ENCODE data around the gene CXCL14.

CXCL14 gene

DNA sequence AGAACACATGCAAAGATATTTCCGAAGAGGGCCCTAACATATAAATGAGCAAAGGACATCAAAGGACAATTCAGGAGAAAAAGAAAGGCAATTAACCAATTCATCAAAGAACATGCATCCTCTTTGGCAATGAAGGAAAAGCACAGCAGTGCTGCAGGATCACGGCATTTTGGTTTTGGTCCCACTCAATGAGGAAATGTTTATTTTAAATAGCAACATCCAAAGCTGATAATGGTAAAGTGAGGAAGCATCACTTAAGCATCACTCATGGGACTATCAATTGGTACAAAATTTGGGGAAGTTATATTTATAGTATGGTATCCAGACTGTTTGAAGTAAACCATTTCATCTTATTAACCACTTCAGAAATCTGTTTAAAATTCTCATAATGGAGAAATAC, 5.5 kb upstream of the CXCL14 start:
- WGBS, 2 experiments = 78 to 100% methylated on average over 1 to 2 of the region's 2 CpGs
- peaks cover 12% of the 10 kb centered on the region for H3K4me1 ChIP-seq (ENCODE audit: control insufficient read depth, insufficient read depth, low read length)

DNA sequence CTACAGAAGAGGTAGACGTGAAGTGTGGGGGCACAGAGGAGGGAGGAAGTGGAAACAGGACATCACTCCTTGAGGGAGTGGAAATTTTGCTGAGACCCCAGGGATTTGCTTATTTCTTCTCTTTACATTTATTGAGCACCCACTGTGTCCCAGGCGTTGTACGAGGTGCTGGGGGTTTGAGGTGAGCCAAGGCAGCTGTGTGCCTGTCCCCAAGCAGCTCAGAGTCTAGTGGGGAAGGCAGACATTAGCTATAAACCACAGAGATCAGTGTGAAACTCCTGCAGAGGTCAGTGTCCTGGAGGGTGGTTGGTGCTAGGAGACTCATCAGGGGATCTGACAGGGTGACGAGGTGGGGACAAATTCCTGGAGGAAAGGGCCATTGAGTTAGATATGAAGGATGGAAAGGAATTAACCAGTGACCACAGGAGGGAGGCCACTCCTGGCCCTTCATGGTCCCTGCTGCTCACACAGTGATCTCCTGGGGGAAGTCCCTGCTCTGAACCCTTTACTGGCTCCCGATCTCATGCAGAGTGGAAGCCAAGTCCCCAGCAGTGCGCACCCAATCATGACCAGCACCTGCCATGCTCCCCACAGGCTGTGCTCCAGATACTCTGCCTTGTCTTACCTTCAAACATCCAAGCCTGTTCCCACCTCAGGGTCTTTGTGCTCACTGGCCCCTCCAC, 3.4 kb upstream of the CXCL14 start:
- Histone ChIP-seq H3K9me3 (ENCODE audit: control insufficient read depth, low read length) (no peaks in the 10 kb centered on the region), H3K36me3 (ENCODE audit: control insufficient read depth, insufficient read depth, low read length) (no peaks in the 10 kb centered on the region), H3K27ac (ENCODE audit: insufficient read depth, low read depth, low read length, poor library complexity, severe bottlenecking) (no peak overlapping the region), H3K27me3 (ENCODE audit: control insufficient read depth, insufficient read depth, low read length, poor library complexity, severe bottlenecking) (peaks cover 40% of the 10 kb centered on the region), H3K4me1 (ENCODE audit: control insufficient read depth, insufficient read depth, low read length) (peaks cover 24% of the 10 kb centered on the region), H3K4me3 (ENCODE audit: insufficient read depth, low read depth, low read length) (no peak overlapping the region)
- 83 to 87% methylated on average over 6 of the region's 6 CpGs for WGBS, 2 experiments

More for the DNA sequence above, 5.5 kb upstream of the CXCL14 start:
- Histone ChIP-seq H3K4me3 (ENCODE audit: insufficient read depth, low read depth, low read length) (no peak overlapping the region), H3K27ac (ENCODE audit: insufficient read depth, low read depth, low read length, poor library complexity, severe bottlenecking) (no peak overlapping the region), H3K36me3 (ENCODE audit: control insufficient read depth, insufficient read depth, low read length) (no peaks in the 10 kb centered on the region), H3K9me3 (ENCODE audit: control insufficient read depth, low read length) (no peaks in the 10 kb centered on the region), H3K27me3 (ENCODE audit: control insufficient read depth, insufficient read depth, low read length, poor library complexity, severe bottlenecking) (peaks cover 20% of the 10 kb centered on the region)

DNA sequence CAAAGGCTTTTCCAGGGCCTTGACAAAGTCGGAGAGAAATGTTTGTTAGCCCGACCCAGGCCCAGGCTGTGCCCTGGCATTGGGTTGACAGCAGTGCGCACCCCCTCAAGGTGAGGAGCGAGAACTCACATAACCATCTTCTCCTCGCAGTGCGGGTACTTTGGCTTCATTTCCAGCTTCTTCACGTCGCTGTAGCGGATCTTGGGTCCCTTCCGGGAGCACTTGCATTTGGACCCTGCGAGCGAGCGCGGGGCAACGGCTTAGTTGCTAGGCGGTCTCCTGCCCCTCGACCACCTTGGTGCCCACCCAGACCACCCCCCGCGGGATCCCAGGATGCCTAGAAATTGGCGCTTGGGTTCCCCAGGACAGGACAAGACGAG, 496 bp downstream of the CXCL14 start:
- WGBS, 2 experiments = 4% methylated on average over 21 of the region's 21 CpGs
- Histone ChIP-seq H3K36me3 (ENCODE audit: control insufficient read depth, insufficient read depth, low read length) (no peaks in the 10 kb centered on the region), H3K4me1 (ENCODE audit: control insufficient read depth, insufficient read depth, low read length) (peaks cover 33% of the 10 kb centered on the region), H3K4me3 (ENCODE audit: insufficient read depth, low read depth, low read length) (peak overlapping the region; percentile 41), H3K27ac (ENCODE audit: insufficient read depth, low read depth, low read length, poor library complexity, severe bottlenecking) (no peak overlapping the region), H3K9me3 (ENCODE audit: control insufficient read depth, low read length) (no peaks in the 10 kb centered on the region), H3K27me3 (ENCODE audit: control insufficient read depth, insufficient read depth, low read length, poor library complexity, severe bottlenecking) (peaks cover 48% of the 10 kb centered on the region)

DNA sequence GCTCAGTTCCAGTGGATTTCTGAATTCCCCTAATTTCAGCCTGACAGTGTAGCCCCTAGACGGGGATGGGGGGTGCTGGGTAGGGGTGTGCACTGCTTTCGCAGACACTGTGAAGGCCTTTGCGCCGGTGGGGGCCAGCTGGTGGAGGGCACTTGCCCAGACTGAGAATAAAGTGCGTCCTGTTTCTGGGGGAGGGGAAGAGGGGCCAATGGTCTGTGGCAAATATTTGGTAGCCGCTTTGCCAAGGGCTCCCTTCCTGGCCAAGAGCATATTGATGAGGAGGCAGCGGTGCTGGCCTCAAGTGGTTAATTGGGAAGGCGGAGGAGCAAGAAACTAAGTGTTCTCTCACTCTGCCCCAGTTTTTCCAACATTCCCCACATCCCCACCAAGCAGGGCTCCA, 1.4 kb downstream of the CXCL14 start:
- Histone ChIP-seq H3K36me3 (ENCODE audit: control insufficient read depth, insufficient read depth, low read length) (no peaks in the 10 kb centered on the region), H3K4me3 (ENCODE audit: insufficient read depth, low read depth, low read length) (no peak overlapping the region), H3K9me3 (ENCODE audit: control insufficient read depth, low read length) (no peaks in the 10 kb centered on the region), H3K27ac (ENCODE audit: insufficient read depth, low read depth, low read length, poor library complexity, severe bottlenecking) (no peak overlapping the region), H3K4me1 (ENCODE audit: control insufficient read depth, insufficient read depth, low read length) (peaks cover 33% of the 10 kb centered on the region), H3K27me3 (ENCODE audit: control insufficient read depth, insufficient read depth, low read length, poor library complexity, severe bottlenecking) (peaks cover 48% of the 10 kb centered on the region)
- 43 to 47% methylated on average over 8 of the region's 8 CpGs for WGBS, 2 experiments

DNA sequence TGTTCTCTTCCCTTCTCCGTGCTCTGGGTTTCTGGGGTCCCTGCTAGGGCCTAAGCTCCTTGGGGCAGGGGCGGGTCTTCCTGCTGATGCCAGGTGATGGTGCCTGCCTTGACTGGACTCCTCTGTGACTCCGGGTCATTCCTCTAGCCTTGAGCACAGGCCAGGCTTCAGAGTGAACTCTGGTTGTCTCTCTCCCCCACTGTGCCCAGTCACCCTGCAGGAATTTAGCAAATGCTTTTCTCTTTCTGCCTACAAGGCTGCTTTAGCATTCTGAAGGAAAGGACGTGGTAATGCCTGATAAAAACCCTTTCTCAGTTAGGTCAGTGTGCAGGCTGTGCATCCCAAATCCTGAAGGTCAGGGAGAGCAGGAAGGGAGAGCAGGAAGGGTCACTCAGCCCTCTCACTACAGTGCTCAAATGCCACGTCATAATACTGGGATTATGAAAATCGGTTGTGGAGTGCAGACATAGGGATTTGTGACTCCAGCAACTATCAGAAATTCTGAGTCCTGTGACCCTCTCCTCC, 2.7 kb downstream of the CXCL14 start:
- H3K27ac ChIP-seq (ENCODE audit: insufficient read depth, low read depth, low read length, poor library complexity, severe bottlenecking) = no peak overlapping the region
- 53 to 59% methylated on average over 6 of the region's 6 CpGs for WGBS, 2 experiments
- no peaks in the 10 kb centered on the region for H3K9me3 ChIP-seq (ENCODE audit: control insufficient read depth, low read length)
- peaks cover 40% of the 10 kb centered on the region for H3K27me3 ChIP-seq (ENCODE audit: control insufficient read depth, insufficient read depth, low read length, poor library complexity, severe bottlenecking)
- H3K36me3 ChIP-seq (ENCODE audit: control insufficient read depth, insufficient read depth, low read length) = no peaks in the 10 kb centered on the region
- H3K4me1 ChIP-seq (ENCODE audit: control insufficient read depth, insufficient read depth, low read length) = peaks cover 33% of the 10 kb centered on the region
- H3K4me3 ChIP-seq (ENCODE audit: insufficient read depth, low read depth, low read length) = no peak overlapping the region

DNA sequence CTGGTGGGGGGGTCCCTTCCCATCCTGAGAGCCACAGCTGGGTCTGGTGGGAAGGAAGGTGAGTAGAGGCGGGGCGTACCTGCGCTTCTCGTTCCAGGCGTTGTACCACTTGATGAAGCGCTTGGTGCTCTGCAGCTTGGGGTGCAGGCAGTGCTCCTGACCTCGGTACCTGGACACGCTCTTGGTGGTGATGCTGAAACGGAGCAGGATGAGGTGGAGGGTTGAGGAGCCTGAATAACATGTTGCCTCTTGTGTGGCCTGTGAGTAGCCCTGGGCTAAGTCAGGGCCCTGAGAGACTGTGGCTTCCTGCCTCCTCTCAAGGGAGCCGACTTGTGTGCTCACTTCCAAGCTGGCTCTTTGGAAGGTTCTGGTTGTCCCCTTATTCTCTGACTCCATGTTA, 4.3 kb downstream of the CXCL14 start:
- Histone ChIP-seq H3K4me3 (ENCODE audit: insufficient read depth, low read depth, low read length) (no peak overlapping the region), H3K27ac (ENCODE audit: insufficient read depth, low read depth, low read length, poor library complexity, severe bottlenecking) (no peak overlapping the region), H3K9me3 (ENCODE audit: control insufficient read depth, low read length) (no peaks in the 10 kb centered on the region), H3K27me3 (ENCODE audit: control insufficient read depth, insufficient read depth, low read length, poor library complexity, severe bottlenecking) (peaks cover 30% of the 10 kb centered on the region), H3K36me3 (ENCODE audit: control insufficient read depth, insufficient read depth, low read length) (no peaks in the 10 kb centered on the region), H3K4me1 (ENCODE audit: control insufficient read depth, insufficient read depth, low read length) (peaks cover 33% of the 10 kb centered on the region)
- 95% methylated on average over 10 of the region's 10 CpGs for WGBS, 2 experiments

DNA sequence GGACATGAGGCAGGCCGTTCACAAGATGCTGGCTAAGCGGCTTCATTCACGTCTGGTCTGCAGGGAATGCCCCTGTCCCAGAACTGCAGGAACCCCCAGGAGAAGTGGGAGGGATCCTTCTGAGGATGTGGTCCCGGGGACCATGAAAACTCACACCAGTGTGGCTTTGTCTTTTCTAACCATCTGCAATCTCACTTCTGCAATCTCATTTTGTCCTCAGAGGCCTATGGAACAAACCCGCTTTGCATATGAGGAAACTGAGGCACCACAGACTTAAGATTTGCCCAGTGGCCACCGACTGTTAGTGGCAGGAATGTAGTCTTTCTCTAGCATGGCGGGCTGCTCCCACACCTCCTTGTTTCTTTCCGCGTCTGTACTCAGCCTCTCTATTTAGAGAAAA, 6.9 kb downstream of the CXCL14 start:
- 84% methylated on average over 9 of the region's 9 CpGs for WGBS, 2 experiments
- Histone ChIP-seq H3K36me3 (ENCODE audit: control insufficient read depth, insufficient read depth, low read length) (no peaks in the 10 kb centered on the region), H3K9me3 (ENCODE audit: control insufficient read depth, low read length) (no peaks in the 10 kb centered on the region), H3K27me3 (ENCODE audit: control insufficient read depth, insufficient read depth, low read length, poor library complexity, severe bottlenecking) (peaks cover 4% of the 10 kb centered on the region), H3K4me3 (ENCODE audit: insufficient read depth, low read depth, low read length) (no peak overlapping the region), H3K27ac (ENCODE audit: insufficient read depth, low read depth, low read length, poor library complexity, severe bottlenecking) (no peak overlapping the region), H3K4me1 (ENCODE audit: control insufficient read depth, insufficient read depth, low read length) (peaks cover 12% of the 10 kb centered on the region)

DNA sequence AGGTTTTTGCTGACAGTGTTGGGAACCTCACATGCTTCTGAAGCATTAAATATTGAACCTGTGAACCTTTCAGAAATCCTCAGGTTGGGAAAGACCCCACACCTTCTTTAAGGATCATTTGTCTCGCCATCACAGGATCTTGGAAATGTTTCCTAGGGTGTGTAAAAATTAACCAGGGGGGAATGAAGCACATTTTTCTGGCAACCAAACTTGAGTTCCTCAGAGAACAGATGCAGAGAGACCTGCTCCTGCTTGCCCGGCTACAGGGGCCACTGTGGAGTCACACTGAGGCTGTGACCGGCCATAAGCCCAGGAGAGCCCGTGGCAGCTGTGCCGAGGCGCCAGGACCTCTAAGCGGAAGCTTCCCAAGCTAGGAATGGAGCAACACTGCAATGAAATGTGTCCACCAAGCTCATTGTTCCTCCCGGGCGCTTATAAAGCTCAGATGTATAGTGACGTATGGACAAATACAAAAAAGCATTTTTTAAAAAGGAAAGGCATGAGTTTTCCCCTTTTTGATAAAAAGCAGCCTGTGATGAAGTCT, 7.7 kb downstream of the CXCL14 start:
- Histone ChIP-seq H3K4me1 (ENCODE audit: control insufficient read depth, insufficient read depth, low read length) (peaks cover 7% of the 10 kb centered on the region), H3K4me3 (ENCODE audit: insufficient read depth, low read depth, low read length) (no peak overlapping the region), H3K36me3 (ENCODE audit: control insufficient read depth, insufficient read depth, low read length) (no peaks in the 10 kb centered on the region), H3K27me3 (ENCODE audit: control insufficient read depth, insufficient read depth, low read length, poor library complexity, severe bottlenecking) (peaks cover 1% of the 10 kb centered on the region), H3K9me3 (ENCODE audit: control insufficient read depth, low read length) (no peaks in the 10 kb centered on the region), H3K27ac (ENCODE audit: insufficient read depth, low read depth, low read length, poor library complexity, severe bottlenecking) (no peak overlapping the region)
- 90 to 92% methylated on average over 10 of the region's 10 CpGs for WGBS, 2 experiments

DNA sequence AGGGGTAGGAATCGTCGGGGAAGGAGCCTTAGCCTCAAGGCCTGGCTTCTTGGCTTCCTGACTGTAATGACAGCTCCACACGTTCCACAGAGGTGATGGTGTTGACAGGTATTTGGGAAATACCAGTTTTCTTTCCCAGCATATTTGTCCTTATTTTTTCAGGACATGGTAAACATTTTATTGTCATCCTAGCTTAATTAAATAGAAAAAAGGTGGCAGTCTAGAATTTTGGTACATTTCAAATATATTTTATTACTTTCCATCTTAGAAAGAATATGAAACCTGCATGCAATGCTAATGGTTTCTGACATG, 8.4 kb downstream of the CXCL14 start:
- H3K9me3 ChIP-seq (ENCODE audit: control insufficient read depth, low read length) = no peaks in the 10 kb centered on the region
- 54 to 61% methylated on average over 3 of the region's 3 CpGs for WGBS, 2 experiments
- H3K4me3 ChIP-seq (ENCODE audit: insufficient read depth, low read depth, low read length) = no peak overlapping the region
- H3K36me3 ChIP-seq (ENCODE audit: control insufficient read depth, insufficient read depth, low read length) = no peaks in the 10 kb centered on the region
- peaks cover 4% of the 10 kb centered on the region for H3K4me1 ChIP-seq (ENCODE audit: control insufficient read depth, insufficient read depth, low read length)
- H3K27me3 ChIP-seq (ENCODE audit: control insufficient read depth, insufficient read depth, low read length, poor library complexity, severe bottlenecking) = no peaks in the 10 kb centered on the region
- no peak overlapping the region for H3K27ac ChIP-seq (ENCODE audit: insufficient read depth, low read depth, low read length, poor library complexity, severe bottlenecking)

DNA sequence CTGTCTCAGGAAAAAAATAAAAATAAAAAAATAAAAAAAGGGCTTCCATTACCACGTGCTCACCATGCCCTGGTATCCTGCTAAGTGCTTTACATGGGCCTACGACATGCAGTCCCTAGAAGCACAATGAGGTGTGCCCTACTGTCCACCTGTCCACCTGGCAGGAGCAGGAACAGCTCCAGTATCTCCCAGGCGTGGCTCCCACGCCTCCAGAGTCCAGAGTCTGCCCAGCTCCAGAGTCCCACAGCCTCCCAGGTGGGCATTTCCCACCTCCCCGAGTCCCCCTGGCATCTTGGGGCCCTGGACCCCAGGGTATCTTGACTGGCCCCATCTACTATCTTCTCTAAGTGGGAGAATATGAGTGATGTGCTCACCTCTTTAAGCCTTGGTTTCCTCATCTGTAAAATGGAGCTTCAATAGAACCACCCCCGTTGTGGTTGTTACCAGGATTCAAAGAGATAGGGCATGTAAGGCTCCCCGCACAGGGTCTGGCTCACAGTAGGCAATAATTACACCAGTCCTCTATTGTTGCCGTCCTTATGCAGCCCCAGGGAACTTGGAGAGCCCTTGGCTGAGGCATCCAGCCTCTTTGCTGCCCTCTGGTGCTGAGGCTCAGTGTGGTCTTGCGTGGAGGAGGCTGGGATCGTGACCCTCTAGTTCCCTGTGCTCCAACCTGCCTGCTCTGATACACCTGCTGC, 8.9 kb downstream of the CXCL14 start:
- no peaks in the 10 kb centered on the region for H3K9me3 ChIP-seq (ENCODE audit: control insufficient read depth, low read length)
- no peaks in the 10 kb centered on the region for H3K36me3 ChIP-seq (ENCODE audit: control insufficient read depth, insufficient read depth, low read length)
- H3K4me3 ChIP-seq (ENCODE audit: insufficient read depth, low read depth, low read length) = no peak overlapping the region
- peaks cover 4% of the 10 kb centered on the region for H3K4me1 ChIP-seq (ENCODE audit: control insufficient read depth, insufficient read depth, low read length)
- H3K27me3 ChIP-seq (ENCODE audit: control insufficient read depth, insufficient read depth, low read length, poor library complexity, severe bottlenecking) = no peaks in the 10 kb centered on the region
- WGBS, 2 experiments = 52% methylated on average over 10 of the region's 10 CpGs
- no peak overlapping the region for H3K27ac ChIP-seq (ENCODE audit: insufficient read depth, low read depth, low read length, poor library complexity, severe bottlenecking)

Measured in ectodermal cell (in vitro differentiated cells).